Measurements from ENCODE around the gene INSR. TPM values are rescaled to one million over a fixed set of nuclear protein-coding genes. Genes with fewer than 3 reads are reported as not detected.

The INSR gene
- total RNA-seq, 4 donors from 2014 or later = 134 to 252 (median 164) TPM

- H3K9me3 ChIP-seq = no peaks in the 10 kb centered on the region
- DNase-seq = no peak
- no peaks in the 10 kb centered on the region for H3K27me3 ChIP-seq
- intact Hi-C loops (cut with DNase I; ENCODE audit: low total_unique reads) = no loop called here
- no peaks in the 10 kb centered on the region for H3K4me1 ChIP-seq
- WGBS, 2 donors (ENCODE audit: low coverage in 1 of 2) = 84 to 85% methylated on average over 10 of the region's 10 CpGs
- no peak overlapping the region for H3K27ac ChIP-seq
- TF ChIP-seq, protein P1, sequence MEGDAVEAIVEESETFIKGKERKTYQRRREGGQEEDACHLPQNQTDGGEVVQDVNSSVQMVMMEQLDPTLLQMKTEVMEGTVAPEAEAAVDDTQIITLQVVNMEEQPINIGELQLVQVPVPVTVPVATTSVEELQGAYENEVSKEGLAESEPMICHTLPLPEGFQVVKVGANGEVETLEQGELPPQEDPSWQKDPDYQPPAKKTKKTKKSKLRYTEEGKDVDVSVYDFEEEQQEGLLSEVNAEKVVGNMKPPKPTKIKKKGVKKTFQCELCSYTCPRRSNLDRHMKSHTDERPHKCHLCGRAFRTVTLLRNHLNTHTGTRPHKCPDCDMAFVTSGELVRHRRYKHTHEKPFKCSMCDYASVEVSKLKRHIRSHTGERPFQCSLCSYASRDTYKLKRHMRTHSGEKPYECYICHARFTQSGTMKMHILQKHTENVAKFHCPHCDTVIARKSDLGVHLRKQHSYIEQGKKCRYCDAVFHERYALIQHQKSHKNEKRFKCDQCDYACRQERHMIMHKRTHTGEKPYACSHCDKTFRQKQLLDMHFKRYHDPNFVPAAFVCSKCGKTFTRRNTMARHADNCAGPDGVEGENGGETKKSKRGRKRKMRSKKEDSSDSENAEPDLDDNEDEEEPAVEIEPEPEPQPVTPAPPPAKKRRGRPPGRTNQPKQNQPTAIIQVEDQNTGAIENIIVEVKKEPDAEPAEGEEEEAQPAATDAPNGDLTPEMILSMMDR (IDR thresholded peaks at IDR 0.05) = no peak
- no peak for TF ChIP-seq POLR2AphosphoS5 (IDR thresholded peaks at IDR 0.05)
- TF ChIP-seq EP300 (IDR thresholded peaks at IDR 0.05; ENCODE audit: low read depth) = no peak
- no peak for TF ChIP-seq POLR2A (IDR thresholded peaks at IDR 0.05)
- in situ Hi-C loops (cut with MboI; ENCODE audit: low pct_ligation_motif_present in 1 of 4, low pct_unique_long_range_greater_than_20kb in 1 of 4, low sequenced_read_pairs in 3 of 4) = loop anchor here in 1 of 4 donors (25.0 kb wide), 1 partner anchor 94 kb away; no protein-coding TSS in a partner anchor
- H3K4me3 ChIP-seq = no peak overlapping the region
- H3K36me3 ChIP-seq = no peaks in the 10 kb centered on the region
Measured at GRCh38 chr19:7280940-7281666, 13.1 kb downstream of the INSR start.

- TF ChIP-seq EP300 (IDR thresholded peaks at IDR 0.05; ENCODE audit: low read depth) = no peak
- no peak for TF ChIP-seq POLR2AphosphoS5 (IDR thresholded peaks at IDR 0.05)
- no peak for TF ChIP-seq POLR2A (IDR thresholded peaks at IDR 0.05)
- TF ChIP-seq, protein P1 (IDR thresholded peaks at IDR 0.05) = no peak
- Histone ChIP-seq H3K4me1 (peaks cover 0 to 8% (median 5%) of the 10 kb centered on the region in 4 donors), H3K27me3 (no peaks in the 10 kb centered on the region), H3K36me3 (no peaks in the 10 kb centered on the region), H3K9me3 (no peaks in the 10 kb centered on the region), H3K4me3 (no peak overlapping the region), H3K27ac (no peak overlapping the region)
- DNase-seq = no peak
- intact Hi-C loops (cut with DNase I; ENCODE audit: low total_unique reads) = no loop called here
- in situ Hi-C loops (cut with MboI; ENCODE audit: low pct_ligation_motif_present in 1 of 4, low pct_unique_long_range_greater_than_20kb in 1 of 4, low sequenced_read_pairs in 3 of 4) = no loop called here
- 70 to 79% methylated on average over 4 to 5 of the region's 5 CpGs for WGBS, 2 donors (ENCODE audit: low coverage in 1 of 2)
Measured at GRCh38 chr19:7272856-7273578, 21.2 kb downstream of the INSR start.

DNA sequence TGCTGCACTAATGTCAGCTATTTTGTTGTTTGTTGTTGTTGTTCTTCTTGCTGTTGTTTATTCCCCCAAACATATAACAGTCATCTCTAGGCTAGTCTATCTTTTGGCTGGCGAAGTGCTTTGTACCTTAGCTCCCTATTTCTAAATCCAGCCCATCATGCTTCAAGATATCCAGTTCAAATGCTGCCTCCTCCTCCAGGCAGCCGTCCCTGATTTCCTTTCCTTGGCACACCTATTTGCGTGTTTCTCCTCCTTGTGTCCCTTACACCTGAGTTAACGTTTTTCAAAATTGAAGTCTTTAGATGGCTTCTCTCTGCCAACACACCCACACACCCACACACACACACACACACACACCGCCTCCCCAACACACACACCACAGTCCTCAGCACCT lies 25.5 kb downstream of the INSR start:
- H3K36me3 ChIP-seq = no peaks in the 10 kb centered on the region
- no peaks in the 10 kb centered on the region for H3K9me3 ChIP-seq
- in situ Hi-C loops (cut with MboI; ENCODE audit: low pct_ligation_motif_present in 1 of 4, low pct_unique_long_range_greater_than_20kb in 1 of 4, low sequenced_read_pairs in 3 of 4) = no loop called here
- H3K27ac ChIP-seq = peak overlapping the region; percentile 36 to 69 (median 48)
- WGBS, 2 donors (ENCODE audit: low coverage in 1 of 2) = 89 to 90% methylated on average over 3 to 5 of the region's 5 CpGs
- intact Hi-C loops (cut with DNase I; ENCODE audit: low total_unique reads) = no loop called here
- no peak for DNase-seq
- peaks cover 3 to 31% (median 18%) of the 10 kb centered on the region in 4 donors for H3K4me1 ChIP-seq
- TF ChIP-seq, protein P1 (IDR thresholded peaks at IDR 0.05) = no peak
- TF ChIP-seq POLR2A (IDR thresholded peaks at IDR 0.05) (no peak), EP300 (IDR thresholded peaks at IDR 0.05; ENCODE audit: low read depth) (no peak), POLR2AphosphoS5 (IDR thresholded peaks at IDR 0.05) (no peak)
- no peak overlapping the region for H3K4me3 ChIP-seq
- H3K27me3 ChIP-seq = no peaks in the 10 kb centered on the region

Data from transverse colon (tissue), 4 donors.